ENCODE measurements around the gene ERV3-1.

Gene ERV3-1

DNA sequence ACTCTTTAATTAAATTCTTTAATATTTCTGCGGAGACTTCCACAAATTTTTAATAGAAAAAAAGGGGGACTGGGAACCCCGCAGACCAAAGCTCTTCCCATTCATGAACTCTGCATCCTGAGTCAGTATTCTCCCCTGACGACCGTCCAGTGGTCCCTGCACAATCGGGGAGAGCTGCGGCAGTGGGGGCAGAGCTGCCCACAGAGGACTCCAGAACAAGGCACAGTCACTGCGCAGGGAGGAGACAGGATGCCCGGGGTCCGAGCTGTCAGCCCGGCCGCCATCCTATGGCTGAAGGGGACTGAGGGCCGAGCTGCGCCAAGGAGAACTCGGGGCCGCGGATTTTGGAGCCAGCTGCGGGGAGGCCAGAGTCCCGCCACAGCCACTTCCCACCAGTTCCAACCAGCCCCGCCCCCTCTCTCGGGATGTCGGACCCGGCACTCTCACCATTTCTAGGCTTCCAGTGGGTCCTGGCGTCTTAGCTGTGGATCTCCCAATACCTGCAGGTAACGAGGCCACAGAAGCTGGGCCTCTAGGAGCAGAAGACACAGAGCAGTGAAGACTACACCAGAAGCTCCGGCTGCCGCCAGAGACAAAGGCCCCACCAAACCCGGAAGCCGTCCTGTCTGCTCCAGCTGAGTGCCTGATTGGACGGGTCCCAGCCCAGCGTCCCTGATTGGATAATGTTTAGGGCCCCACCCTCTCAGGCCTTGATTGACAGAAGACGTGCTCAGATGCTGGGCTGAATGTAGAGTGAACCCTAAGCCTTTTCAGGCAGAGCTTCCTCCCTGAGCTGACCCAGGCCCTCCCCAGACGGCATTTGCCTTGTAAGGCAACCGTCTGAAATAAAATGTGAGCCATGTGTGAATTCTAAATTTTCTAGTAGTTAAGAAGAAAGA is at the start of gene ERV3-1 (continued):
- TF ChIP-seq ZNF18 (tag by site-specific recombination; IDR thresholded peaks at IDR 0.05) (peak; percentile 92), ZNF239 (tag by site-specific recombination; IDR thresholded peaks at IDR 0.05) (no peak), ZNF544 (tag by site-specific recombination; IDR thresholded peaks at IDR 0.05) (no peak), SCRT2 (tag by site-specific recombination; IDR thresholded peaks at IDR 0.05) (no peak), ZNF155 (tag by site-specific recombination; IDR thresholded peaks at IDR 0.05) (no peak), ZBTB8A (tag by site-specific recombination; IDR thresholded peaks at IDR 0.05) (peak; percentile 34; the same call in 1 of the 2 replicates), ZNF423 (tag by site-specific recombination; IDR thresholded peaks at IDR 0.05) (no peak), ZNF202 (tag by site-specific recombination; IDR thresholded peaks at IDR 0.05; ENCODE audit: borderline replicate concordance) (no peak), SALL2 (tag by site-specific recombination; IDR thresholded peaks at IDR 0.05; ENCODE audit: borderline replicate concordance) (no peak), ZSCAN30 (tag by site-specific recombination; IDR thresholded peaks at IDR 0.05) (0 out of 2 replicates have a peak, but pooled peaks have one; percentile 21), ZNF629 (tag by site-specific recombination; IDR thresholded peaks at IDR 0.05) (no peak), ZNF335 (tag by site-specific recombination; conservative IDR thresholded peaks at IDR 0.05) (peak; percentile 62), ZNF37A (tag by site-specific recombination; IDR thresholded peaks at IDR 0.05) (no peak), KLF17 (tag by site-specific recombination; IDR thresholded peaks at IDR 0.05) (no peak), GLIS2 (tag by site-specific recombination; IDR thresholded peaks at IDR 0.05) (0 out of 2 replicates have a peak, but pooled peaks have one; percentile 30), ZNF610 (tag by site-specific recombination; IDR thresholded peaks at IDR 0.05; ENCODE audit: borderline replicate concordance) (no peak), ZNF280D (tag by site-specific recombination; IDR thresholded peaks at IDR 0.05) (no peak), ZNF350 (tag by site-specific recombination; IDR thresholded peaks at IDR 0.05) (0 out of 2 replicates have a peak, but pooled peaks have one; percentile 46), ZNF548 (tag by site-specific recombination; IDR thresholded peaks at IDR 0.05) (no peak), GLI4 (tag by site-specific recombination; IDR thresholded peaks at IDR 0.05) (no peak), ZNF354C (tag by site-specific recombination; IDR thresholded peaks at IDR 0.05; ENCODE audit: borderline replicate concordance, low read depth) (no peak), ZNF658 (tag by site-specific recombination; IDR thresholded peaks at IDR 0.05) (no peak), ZXDB (tag by site-specific recombination; IDR thresholded peaks at IDR 0.05) (0 out of 2 replicates have a peak, but pooled peaks have one; percentile 48)
- TF ChIP-seq, protein P1, sequence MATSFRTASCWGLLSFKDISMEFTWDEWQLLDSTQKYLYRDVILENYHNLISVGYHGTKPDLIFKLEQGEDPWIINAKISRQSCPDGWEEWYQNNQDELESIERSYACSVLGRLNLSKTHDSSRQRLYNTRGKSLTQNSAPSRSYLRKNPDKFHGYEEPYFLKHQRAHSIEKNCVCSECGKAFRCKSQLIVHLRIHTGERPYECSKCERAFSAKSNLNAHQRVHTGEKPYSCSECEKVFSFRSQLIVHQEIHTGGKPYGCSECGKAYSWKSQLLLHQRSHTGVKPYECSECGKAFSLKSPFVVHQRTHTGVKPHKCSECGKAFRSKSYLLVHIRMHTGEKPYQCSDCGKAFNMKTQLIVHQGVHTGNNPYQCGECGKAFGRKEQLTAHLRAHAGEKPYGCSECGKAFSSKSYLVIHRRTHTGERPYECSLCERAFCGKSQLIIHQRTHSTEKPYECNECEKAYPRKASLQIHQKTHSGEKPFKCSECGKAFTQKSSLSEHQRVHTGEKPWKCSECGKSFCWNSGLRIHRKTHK (tag by site-specific recombination; IDR thresholded peaks at IDR 0.05): no peak
- TF ChIP-seq, protein P2, sequence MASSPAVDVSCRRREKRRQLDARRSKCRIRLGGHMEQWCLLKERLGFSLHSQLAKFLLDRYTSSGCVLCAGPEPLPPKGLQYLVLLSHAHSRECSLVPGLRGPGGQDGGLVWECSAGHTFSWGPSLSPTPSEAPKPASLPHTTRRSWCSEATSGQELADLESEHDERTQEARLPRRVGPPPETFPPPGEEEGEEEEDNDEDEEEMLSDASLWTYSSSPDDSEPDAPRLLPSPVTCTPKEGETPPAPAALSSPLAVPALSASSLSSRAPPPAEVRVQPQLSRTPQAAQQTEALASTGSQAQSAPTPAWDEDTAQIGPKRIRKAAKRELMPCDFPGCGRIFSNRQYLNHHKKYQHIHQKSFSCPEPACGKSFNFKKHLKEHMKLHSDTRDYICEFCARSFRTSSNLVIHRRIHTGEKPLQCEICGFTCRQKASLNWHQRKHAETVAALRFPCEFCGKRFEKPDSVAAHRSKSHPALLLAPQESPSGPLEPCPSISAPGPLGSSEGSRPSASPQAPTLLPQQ (tag by site-specific recombination; IDR thresholded peaks at IDR 0.05): peak; percentile 62; the same call in 1 of the 2 replicates
- TF ChIP-seq, protein P3, sequence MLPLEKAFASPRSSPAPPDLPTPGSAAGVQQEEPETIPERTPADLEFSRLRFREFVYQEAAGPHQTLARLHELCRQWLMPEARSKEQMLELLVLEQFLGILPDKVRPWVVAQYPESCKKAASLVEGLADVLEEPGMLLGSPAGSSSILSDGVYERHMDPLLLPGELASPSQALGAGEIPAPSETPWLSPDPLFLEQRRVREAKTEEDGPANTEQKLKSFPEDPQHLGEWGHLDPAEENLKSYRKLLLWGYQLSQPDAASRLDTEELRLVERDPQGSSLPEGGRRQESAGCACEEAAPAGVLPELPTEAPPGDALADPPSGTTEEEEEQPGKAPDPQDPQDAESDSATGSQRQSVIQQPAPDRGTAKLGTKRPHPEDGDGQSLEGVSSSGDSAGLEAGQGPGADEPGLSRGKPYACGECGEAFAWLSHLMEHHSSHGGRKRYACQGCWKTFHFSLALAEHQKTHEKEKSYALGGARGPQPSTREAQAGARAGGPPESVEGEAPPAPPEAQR (tag by site-specific recombination; IDR thresholded peaks at IDR 0.05): no peak
- TF ChIP-seq, protein P4, sequence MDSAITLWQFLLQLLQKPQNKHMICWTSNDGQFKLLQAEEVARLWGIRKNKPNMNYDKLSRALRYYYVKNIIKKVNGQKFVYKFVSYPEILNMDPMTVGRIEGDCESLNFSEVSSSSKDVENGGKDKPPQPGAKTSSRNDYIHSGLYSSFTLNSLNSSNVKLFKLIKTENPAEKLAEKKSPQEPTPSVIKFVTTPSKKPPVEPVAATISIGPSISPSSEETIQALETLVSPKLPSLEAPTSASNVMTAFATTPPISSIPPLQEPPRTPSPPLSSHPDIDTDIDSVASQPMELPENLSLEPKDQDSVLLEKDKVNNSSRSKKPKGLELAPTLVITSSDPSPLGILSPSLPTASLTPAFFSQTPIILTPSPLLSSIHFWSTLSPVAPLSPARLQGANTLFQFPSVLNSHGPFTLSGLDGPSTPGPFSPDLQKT (IDR thresholded peaks at IDR 0.05; ENCODE audit: borderline replicate concordance, low read depth, low read length): no peak

All from HEK293 (cell line).